Fibroblast of skin of right quadriceps (primary cell): Measurements from ENCODE around the gene SARS2.

Experiments used
- DNase-seq: peaks from one replicate; pipeline ENCODE4 v3.0.0-alpha.2; 2013

Gene SARS2

GRCh38 chr19:38915329-38916321 is 14.9 kb downstream of the SARS2 start:
- DNase-seq, result no peak

DNA sequence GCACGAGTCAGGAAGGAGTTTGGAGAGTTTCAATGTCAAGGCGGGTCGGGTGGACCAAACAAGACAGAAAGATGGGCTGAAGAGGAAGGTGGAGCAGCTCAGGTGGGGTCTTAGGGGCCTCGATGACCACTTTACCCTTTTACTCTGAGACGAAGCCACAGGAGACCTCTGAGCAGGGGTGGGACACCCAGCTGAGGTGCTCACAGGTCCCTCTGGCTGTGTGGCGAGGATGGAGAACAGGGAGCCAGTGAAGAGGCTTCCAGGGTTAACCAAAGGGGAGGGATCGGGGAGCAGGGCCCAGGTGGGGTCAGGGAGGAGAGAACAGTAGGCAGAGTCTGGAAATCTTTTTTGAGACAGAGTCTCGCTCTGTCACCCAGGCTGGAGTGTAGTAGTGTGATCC is 16.6 kb downstream of the SARS2 start:
- no peak for DNase-seq

DNA sequence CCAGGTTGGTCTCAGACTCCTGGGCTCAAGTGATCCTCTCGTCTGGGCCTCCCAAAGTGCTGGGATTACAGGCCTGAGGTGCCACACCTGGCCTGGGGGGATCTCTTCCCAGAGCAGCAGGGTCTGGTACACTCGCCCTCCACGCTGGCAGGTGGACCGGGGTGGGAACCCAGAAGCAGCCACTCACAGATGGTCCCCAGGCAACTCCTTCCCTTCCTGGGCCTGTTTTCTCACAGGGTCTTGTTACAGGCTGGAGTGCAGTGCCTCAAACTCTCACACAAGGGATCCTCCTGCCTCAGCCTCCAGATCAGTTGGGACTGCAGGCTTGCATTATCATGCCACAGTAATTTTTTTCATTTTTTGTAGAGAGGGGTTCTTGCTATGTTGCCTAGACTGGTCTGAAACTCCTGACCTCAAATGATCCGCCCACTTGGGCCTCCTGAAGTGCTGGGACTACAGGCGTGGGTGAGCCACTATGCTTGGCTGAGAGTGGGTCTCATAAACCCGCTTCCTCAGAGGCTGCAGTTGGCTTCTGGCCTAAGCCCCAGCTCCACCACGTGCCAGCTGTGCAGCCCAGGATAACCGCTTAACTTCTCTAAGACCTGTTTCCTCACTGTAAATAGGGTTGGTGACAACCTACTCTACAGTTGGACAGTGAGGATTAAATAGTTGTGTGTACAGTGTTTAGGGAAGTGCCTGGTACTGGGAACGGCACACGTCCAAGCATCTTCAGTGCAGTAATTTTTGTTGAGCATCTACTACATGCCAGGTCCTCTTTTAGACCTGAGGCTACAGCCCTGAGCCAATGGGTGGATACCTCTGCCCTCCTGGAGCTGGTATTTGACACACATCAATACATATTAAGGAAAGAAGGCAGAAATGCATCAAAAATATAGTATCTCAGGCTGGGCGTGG is 17.7 kb downstream of the SARS2 start:
- DNase-seq, result no peak

DNA sequence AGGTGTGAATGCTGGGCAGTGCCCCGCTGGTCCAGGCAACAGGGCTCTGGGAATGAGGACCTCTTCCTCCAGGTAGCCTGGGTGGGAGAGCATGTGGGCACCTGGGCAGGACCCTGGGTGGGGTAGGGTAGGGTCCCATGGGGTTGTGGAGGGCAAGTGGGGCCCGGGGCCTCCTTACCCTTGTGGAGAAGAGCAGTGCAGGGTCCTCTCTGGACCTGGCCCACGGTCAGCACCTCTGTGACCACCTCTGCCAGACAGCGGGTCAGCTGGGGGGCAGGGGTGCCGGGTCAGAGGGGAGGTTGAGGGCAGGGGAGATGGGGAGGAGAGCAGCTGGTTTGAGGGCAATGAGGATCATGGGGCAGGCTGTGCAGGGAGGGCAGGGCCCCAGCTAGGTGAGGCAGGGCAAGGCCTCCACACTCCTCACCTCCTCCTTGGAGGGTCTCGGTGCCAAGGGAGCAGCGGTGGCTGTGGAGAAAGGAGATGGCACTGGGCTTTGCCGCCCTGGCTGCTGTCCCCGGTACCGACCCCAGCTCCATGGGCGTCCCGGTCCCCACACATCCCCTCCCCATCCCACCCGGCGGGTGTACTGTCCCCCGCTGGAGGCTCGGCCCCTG is 19.1 kb downstream of the SARS2 start:
- DNase-seq, result no peak

DNA sequence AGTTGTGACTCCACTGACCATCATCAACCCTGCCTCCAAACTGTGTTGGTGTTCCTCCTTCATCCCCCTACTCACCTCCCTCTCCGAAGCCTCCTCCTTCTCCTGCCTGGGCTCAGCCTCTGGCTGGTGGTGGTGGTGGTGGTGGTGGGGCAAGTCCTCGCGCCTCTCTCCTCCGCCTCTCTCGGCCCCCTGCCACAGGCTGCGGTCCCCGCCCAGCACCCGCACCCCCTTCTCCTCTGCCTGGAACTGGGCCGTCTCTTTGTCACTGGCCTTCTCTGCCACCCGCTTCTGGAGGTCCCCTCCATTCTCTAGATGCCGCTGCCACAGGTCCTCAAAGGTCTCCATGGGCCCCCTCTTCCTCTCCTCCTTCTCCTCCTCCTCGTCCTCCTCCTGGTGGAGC is 20.1 kb downstream of the SARS2 start:
- no peak for DNase-seq

GRCh38 chr19:38908911-38909310 is 21.7 kb downstream of the SARS2 start:
- no peak for DNase-seq

- DNase-seq, result no peak
These were observed 22.9 kb downstream of the SARS2 start for GRCh38 chr19:38907670-38908069.

GRCh38 chr19:38907227-38907626 is 23.3 kb downstream of the SARS2 start:
- no peak for DNase-seq

- DNase-seq, result no peak
These were observed 24.9 kb downstream of the SARS2 start for GRCh38 chr19:38905620-38906019.

DNA sequence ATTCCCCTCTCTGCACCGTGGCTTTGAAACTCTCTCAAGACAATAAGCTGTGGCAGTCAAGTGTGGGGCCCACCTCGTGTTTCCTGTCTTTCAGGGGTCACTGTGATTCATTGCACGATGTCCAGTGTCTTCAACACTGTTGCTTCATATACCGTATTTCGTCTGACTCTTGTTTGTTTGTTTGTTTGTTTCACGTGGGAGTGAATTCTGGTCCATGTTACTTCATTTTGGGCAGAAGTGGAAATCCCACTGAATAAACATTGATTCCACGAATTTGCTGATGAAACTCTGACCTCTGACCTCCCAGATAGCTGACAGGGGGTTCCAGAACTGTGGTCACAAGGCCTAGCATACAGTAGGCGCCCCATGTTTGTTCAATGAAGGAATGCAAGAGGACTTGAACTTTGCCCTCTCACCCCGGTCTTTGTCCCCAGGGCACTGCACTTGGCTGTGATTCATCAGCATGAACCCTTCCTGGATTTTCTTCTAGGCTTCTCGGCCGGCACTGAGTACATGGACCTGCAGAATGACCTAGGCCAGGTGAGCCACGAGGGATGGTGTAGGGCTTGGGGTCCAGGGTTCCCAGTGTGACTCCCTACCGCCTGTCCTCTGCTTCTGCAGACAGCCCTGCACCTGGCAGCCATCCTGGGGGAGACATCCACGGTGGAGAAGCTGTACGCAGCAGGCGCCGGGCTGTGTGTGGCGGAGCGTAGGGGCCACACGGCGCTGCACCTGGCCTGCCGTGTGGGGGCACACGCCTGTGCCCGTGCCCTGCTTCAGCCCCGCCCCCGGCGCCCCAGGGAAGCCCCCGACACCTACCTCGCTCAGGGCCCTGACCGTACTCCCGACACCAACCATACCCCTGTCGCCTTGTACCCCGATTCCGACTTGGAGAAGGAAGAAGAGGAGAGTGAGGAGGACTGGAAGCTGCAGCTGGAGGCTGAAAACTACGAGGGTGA is 25.7 kb downstream of the SARS2 start:
- no peak for DNase-seq

DNA sequence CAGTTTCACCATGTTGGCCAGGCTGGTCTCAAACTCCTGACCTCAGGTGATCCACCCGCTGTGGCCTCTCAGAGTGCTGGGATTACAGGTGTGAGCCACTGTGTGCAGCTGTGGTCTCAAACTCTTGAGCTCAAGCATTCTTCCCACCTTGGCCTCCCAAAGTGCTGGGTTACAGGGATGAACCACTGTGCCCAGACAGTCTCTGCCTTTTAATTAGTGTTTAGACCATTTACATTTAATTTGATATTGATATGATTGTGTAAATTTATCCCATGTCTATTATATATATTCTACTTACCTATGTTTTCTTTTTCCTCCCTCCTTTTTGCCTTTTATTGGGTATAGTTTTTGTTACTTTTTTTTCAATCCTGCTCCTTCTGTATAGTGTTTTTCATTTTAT is 28.9 kb downstream of the SARS2 start:
- DNase-seq, result no peak

- no peak for DNase-seq
These were observed 29.8 kb downstream of the SARS2 start for GRCh38 chr19:38900743-38901190.

- no peak for DNase-seq
These were observed 30.3 kb downstream of the SARS2 start for GRCh38 chr19:38900202-38900629.

- DNase-seq, result peak; percentile 100
These were observed 30.9 kb downstream of the SARS2 start, which contains the start of the genes NFKBIB and SIRT2 for GRCh38 chr19:38899447-38900201. NFKBIB (plus strand) TSS chr19:38899969; CDS start chr19:38900033, 64 bp downstream. SIRT2 (minus strand) TSS chr19:38899618; CDS start chr19:38899521, 97 bp downstream.

DNA sequence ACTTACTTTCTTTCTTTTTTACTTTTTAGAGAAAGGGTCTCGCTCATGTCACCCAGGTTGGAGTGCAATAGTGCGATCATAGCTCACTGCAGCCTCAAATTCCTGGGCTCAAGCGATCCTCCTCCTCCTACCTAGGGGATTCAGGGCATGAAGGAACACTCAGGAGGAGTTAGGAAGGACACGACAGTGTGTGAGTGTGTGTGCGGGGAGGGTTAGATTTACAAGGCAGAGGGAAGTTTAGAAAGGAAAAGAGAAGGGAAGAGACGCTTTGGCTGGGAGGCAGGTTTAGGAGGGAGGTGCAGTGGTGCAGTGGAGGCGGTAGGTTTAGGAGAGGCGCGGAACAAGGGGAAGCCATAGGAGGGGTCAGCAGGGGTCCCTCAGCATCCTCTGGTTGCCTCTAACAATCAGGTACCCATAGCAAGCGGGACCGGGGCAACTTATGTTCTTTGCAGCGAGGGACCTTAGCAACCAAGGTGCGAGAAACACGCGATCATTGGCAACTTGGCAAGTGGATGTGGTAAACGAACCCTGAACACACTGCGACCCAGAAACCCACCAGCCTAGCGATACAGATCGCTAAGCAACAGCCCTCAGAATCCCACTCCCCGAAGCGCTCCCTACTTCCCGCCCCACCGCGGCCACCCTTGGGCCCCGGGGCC is 31.6 kb downstream of the SARS2 start:
- DNase-seq, result no peak

DNA sequence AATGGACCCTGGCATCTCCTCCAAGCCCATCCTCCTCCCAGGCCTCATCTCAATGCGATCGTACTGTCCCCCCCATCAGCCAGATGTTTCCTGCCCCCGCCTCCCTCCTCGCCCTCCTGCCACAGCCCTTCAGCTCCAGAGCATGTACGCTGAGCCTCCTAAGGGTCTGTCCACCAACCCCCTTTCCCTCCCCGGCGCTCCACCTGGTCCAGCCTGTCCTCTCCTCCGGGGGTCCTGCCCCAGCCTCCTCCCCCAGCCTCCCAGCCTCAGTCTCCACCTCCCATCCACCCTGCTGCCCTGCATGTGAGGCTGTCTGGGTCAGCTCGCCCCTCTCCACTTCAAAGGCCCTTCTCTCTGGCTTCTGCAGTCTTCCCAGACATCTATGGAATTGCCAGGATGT is 35.6 kb downstream of the SARS2 start:
- no peak for DNase-seq

DNA sequence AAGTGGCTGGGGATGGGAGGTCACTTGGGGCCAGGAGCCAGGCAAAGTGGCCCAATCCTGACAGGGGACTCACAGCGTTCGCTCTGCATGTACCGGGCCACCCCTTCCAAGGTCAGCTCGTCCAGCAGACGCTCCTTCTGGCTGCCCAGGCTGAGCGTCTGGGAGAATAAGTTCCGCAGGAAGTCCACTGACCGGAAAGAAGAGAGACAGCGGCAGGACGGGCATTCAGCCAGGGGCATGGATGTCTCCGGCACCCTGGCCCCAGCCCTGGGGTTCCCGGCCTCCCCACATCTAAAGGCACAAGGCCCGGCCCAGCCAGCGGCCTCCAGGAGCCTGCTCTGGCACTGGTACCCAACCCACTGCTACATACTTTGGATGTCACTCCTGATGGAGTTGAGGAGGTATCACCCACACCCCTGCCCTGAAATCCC is 37.2 kb downstream of the SARS2 start:
- DNase-seq, result no peak

DNA sequence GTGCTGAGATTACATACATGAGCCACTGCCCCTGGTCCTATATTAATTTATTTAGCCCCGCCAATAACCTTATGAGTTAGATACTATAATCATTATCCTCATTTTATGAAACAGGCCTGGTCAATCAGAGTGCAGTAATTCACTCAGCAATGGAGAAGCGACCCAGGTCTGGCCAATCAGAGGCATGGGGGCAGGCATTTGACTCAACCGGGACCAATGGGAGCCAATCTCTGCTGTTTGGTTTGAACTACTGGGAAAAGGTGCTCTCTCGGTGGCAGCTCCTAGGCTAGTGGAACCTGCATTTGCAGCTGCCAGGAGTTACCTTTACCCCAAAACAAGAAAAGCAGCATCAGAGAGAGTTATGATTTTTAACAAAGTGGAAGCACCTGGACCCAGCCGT is 37.7 kb downstream of the SARS2 start:
- no peak for DNase-seq

DNA sequence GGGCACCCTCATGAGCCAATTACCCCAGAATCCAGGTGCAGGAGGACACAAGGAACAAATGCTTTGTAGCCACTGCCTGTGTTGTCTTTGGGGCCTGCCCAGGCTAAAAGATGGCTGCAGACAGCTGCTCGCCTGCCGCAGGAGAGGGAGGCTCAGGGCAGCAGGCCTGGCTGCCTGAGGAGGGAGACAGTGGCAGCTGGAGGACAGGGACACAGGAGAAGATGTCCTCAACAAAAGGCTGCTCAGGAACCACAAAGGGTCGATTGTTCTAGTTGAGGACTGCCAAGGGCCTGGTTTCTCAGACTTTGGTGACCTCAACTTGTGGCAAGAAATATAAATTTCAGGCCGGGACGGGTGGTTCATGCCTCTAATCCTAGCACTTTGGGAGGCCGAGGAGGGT is 38.8 kb downstream of the SARS2 start:
- DNase-seq, result no peak

DNA sequence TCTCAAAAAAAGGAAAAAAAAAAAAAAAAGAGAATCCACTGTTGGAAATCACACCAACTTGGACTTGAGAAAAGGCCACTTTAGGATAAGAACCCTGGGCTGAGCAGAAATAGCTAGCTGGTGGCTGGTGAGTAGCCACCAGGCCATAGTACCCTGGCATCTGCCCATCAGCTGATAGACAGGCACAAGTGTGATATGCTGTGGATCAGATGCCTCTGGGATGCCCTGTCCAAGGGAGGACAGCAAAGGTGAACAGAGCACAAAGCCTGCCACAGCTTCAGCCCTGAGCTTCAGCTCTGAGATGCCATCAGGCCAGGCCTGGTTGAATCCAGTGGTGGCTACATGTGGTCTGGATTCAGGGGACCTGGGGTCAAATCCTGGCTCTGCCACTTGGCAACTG is 39.9 kb downstream of the SARS2 start:
- no peak for DNase-seq
